ENCODE measurements around the gene PRKCZ. TPM values are rescaled to one million over a fixed set of nuclear protein-coding genes. Genes with fewer than 3 reads are reported as not detected.

The PRKCZ gene
- total RNA-seq, 2 donors from 2014 or later: 34.5 to 46.7 TPM

GRCh38 chr1:2041887-2042286, 8.3 kb upstream of the PRKCZ start:
- 89% methylated on average over 4 of the region's 4 CpGs for whole genome bisulfite sequencing
- Histone ChIP-seq H3K4me3 (no peak overlapping the region), H3K36me3 (no peaks in the 10 kb centered on the region), H3K27ac (no peak overlapping the region), H3K4me1 (replicated peaks) (peaks cover 3% of the 10 kb centered on the region), H3K9me3 (no peaks in the 10 kb centered on the region), H3K27me3 (replicated peaks; ENCODE audit: insufficient read depth) (no peaks in the 10 kb centered on the region)
- DNase-seq (ENCODE audit: low spot score): no peak
- intact Hi-C loops (cut with DNase I): loop anchor here (10.0 kb wide), 1 partner anchor 77 kb away; no protein-coding TSS in a partner anchor
- TF ChIP-seq POLR2AphosphoS5 (IDR thresholded peaks at IDR 0.05): no peak
- no peak for TF ChIP-seq POLR2A (IDR thresholded peaks at IDR 0.05)
- TF ChIP-seq, protein P1, sequence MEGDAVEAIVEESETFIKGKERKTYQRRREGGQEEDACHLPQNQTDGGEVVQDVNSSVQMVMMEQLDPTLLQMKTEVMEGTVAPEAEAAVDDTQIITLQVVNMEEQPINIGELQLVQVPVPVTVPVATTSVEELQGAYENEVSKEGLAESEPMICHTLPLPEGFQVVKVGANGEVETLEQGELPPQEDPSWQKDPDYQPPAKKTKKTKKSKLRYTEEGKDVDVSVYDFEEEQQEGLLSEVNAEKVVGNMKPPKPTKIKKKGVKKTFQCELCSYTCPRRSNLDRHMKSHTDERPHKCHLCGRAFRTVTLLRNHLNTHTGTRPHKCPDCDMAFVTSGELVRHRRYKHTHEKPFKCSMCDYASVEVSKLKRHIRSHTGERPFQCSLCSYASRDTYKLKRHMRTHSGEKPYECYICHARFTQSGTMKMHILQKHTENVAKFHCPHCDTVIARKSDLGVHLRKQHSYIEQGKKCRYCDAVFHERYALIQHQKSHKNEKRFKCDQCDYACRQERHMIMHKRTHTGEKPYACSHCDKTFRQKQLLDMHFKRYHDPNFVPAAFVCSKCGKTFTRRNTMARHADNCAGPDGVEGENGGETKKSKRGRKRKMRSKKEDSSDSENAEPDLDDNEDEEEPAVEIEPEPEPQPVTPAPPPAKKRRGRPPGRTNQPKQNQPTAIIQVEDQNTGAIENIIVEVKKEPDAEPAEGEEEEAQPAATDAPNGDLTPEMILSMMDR (IDR thresholded peaks at IDR 0.05): no peak

DNA sequence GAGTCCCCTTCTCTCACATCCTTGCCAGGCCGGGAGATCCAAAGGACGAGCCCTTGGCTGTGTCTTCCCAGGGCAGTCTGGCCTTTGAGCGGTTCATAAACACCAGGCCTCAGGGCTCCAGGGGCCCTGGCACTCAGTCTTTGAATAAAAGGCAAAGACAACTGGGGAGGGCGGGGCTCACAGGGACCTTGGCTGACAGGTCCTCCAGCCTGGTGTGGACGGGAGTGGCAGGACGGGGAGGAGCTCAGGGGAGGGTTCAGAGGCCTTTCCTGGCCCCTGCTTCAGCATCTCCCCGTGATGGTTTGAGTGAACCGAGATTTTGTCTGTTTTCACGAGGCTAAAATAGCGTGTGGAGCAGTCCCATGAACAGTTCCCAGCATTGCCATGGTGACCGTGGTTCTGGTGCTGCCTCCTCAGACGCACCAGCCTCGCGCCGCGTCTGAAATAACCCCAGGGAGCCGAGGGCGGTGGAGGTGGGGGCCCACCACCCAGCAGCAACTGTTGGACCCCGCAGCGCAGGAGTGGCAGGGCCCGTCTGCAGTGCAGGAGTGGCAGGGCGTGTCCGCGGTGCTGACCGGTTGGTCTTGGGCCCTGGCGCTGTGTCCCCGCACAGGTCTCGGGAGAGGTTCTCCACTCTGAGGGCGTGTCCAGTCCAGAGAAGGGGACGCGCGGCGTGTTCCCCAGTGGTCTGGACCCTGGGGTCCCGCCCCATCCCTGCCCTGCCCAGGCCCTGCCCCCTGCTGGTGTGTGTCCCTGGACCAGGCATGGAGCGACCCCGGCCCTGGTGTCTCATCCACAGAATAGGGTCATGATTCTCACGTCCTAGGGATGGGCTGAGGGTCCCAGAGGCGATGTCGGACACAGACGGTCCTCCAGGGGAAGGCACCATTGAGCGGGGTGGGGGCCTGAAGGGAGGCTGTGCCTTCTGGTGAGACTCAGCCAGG, 7.1 kb upstream of the PRKCZ start:
- DNase-seq (ENCODE audit: low spot score): no peak
- peaks cover 3% of the 10 kb centered on the region for H3K4me1 ChIP-seq (replicated peaks)
- H3K27me3 ChIP-seq (replicated peaks; ENCODE audit: insufficient read depth): no peaks in the 10 kb centered on the region
- 62% methylated on average over 28 of the region's 41 CpGs for WGBS
- no peak overlapping the region for H3K4me3 ChIP-seq
- intact Hi-C loops (cut with DNase I): loop anchor here (10.0 kb wide), 1 partner anchor 78 kb away; no protein-coding TSS in a partner anchor
- no peaks in the 10 kb centered on the region for H3K9me3 ChIP-seq
- no peaks in the 10 kb centered on the region for H3K36me3 ChIP-seq
- TF ChIP-seq POLR2AphosphoS5 (IDR thresholded peaks at IDR 0.05) (no peak), POLR2A (IDR thresholded peaks at IDR 0.05) (no peak)
- TF ChIP-seq, protein P1 (IDR thresholded peaks at IDR 0.05): no peak
- no peak overlapping the region for H3K27ac ChIP-seq

GRCh38 chr1:2043886-2044285, 6.3 kb upstream of the PRKCZ start:
- Histone ChIP-seq H3K4me1 (replicated peaks) (peaks cover 3% of the 10 kb centered on the region), H3K4me3 (no peak overlapping the region), H3K27me3 (replicated peaks; ENCODE audit: insufficient read depth) (no peaks in the 10 kb centered on the region), H3K36me3 (no peaks in the 10 kb centered on the region), H3K9me3 (no peaks in the 10 kb centered on the region), H3K27ac (no peak overlapping the region)
- 100% methylated on average over 4 of the region's 4 CpGs for WGBS
- intact Hi-C loops (cut with DNase I): loop anchor here (10.0 kb wide), 1 partner anchor 79 kb away; no protein-coding TSS in a partner anchor
- TF ChIP-seq, protein P1 (IDR thresholded peaks at IDR 0.05): no peak
- TF ChIP-seq POLR2A (IDR thresholded peaks at IDR 0.05): no peak
- TF ChIP-seq POLR2AphosphoS5 (IDR thresholded peaks at IDR 0.05): no peak
- DNase-seq (ENCODE audit: low spot score): no peak

DNA sequence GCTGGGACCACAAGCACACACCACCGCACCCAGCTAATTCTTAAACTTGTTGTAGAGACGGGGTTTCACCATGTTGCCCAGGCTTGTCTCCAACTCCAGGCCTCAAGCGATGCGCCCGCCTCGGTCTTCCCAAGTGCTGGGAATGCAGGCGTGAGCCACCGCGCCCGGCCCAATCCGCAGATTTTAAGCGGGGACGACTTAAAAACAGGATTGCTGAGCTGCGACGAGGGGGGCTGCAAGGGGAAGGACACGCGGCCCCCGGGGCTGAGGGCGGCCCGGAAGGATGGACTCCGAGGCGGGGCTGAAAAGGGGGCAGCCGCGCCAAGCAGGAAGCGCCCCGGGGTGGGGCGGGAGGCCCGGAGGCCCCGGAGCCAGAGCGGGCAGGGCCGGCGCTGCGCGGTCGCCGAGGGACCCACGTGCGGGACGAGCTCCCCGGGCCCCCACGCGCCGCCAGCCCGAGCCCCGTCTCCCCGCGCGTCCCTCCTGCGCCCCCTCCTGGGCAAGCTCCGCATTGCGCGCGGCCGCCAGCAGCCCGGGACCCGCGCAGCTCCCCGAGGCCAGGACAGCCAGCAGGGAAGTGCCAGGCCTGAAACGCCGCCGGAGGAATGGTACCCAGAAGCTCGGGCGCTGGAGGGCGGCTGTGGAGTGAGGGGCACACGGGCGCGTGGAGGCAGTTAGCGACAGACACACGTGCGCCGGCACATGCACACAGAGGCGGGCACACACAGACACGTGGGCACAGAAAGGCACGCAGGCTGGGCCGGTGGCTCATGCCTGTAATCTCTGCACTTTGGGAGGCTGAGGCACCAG, 5.5 kb upstream of the PRKCZ start:
- WGBS: 15% methylated on average over 33 of the region's 75 CpGs
- no peak overlapping the region for H3K27ac ChIP-seq
- H3K36me3 ChIP-seq: no peaks in the 10 kb centered on the region
- peaks cover 3% of the 10 kb centered on the region for H3K4me1 ChIP-seq (replicated peaks)
- intact Hi-C loops (cut with DNase I): loop anchor here (10.0 kb wide), 1 partner anchor 80 kb away; no protein-coding TSS in a partner anchor
- no peaks in the 10 kb centered on the region for H3K27me3 ChIP-seq (replicated peaks; ENCODE audit: insufficient read depth)
- no peak for TF ChIP-seq POLR2AphosphoS5 (IDR thresholded peaks at IDR 0.05)
- TF ChIP-seq, protein P1 (IDR thresholded peaks at IDR 0.05): peak; percentile 82 to 95 (median 91)
- H3K9me3 ChIP-seq: no peaks in the 10 kb centered on the region
- peak overlapping the region; percentile 9 to 17 for H3K4me3 ChIP-seq
- peak; percentile 56 for DNase-seq (ENCODE audit: low spot score)
